Loucy (cell line): Measurements from ENCODE around the gene PCDHB4.
"Not testable (repeated sequence)": the region's sequence is repeated elsewhere in the genome, so short reads cannot be mapped to it uniquely, and the experiment has no call there.

Experiments used
- H2AFZ ChIP-seq: fragments of 200-600 bp; sonication (generic); 2 replicates; pipeline ENCODE4 v1.6.0; 2016; ENCODE audit warnings: antibody characterized with exemption, mild to moderate bottlenecking, low read length, moderate library complexity
- H3F3A ChIP-seq: fragments of 200-600 bp; 2 replicates; pipeline ENCODE4 v1.6.0; 2016; ENCODE audit warnings: antibody characterized with exemption, low read depth, mild to moderate bottlenecking
- H3K27me3 ChIP-seq: fragments of 200-600 bp; sonication (generic); 2 replicates; pipeline ENCODE4 v1.6.1; 2014; ENCODE audit warnings: low read length, mild to moderate bottlenecking; ENCODE audit not compliant: insufficient read depth, poor library complexity, severe bottlenecking
- H3K36me3 ChIP-seq: fragments of 200-600 bp; sonication (generic); 2 replicates; pipeline ENCODE4 v1.6.1; 2016; ENCODE audit warnings: low read length; ENCODE audit not compliant: insufficient read depth
- H3K4me1 ChIP-seq: fragments of 200-600 bp; sonication (generic); 2 replicates; pipeline ENCODE4 v1.5.1; 2014; ENCODE audit warnings: low read length, mild to moderate bottlenecking; ENCODE audit not compliant: insufficient read depth, poor library complexity, severe bottlenecking
- H3K4me2 ChIP-seq: fragments of 200-600 bp; sonication (generic); 2 replicates; pipeline ENCODE4 v1.6.0; 2014; ENCODE audit warnings: antibody characterized with exemption, low read length, low read depth, mild to moderate bottlenecking; ENCODE audit not compliant: poor library complexity, severe bottlenecking
- H3K4me3 ChIP-seq: fragments of 200-600 bp; sonication (generic); 2 replicates; pipeline ENCODE4 v1.5.1; 2014; ENCODE audit warnings: low read length, mild to moderate bottlenecking, mixed read lengths; ENCODE audit not compliant: poor library complexity, severe bottlenecking
- H3K79me2 ChIP-seq: fragments of 200-600 bp; sonication (generic); 2 replicates; pipeline ENCODE4 v1.6.1; 2014; ENCODE audit warnings: low read length; ENCODE audit not compliant: insufficient read depth
- H3K9ac ChIP-seq: fragments of 200-600 bp; sonication (generic); 2 replicates; pipeline ENCODE4 v1.6.0; 2014; ENCODE audit warnings: mild to moderate bottlenecking, low read depth, low read length, moderate library complexity; ENCODE audit not compliant: poor library complexity, severe bottlenecking
- H3K9me2 ChIP-seq: fragments of 200-600 bp; sonication (generic); replicated peaks from 2 replicates; pipeline ENCODE4 v1.6.1; 2016; ENCODE audit warnings: low read depth, low read length, mixed read lengths
- H3K9me3 ChIP-seq: fragments of 200-600 bp; sonication (generic); 2 replicates; pipeline ENCODE4 v1.6.1; 2014; ENCODE audit warnings: mild to moderate bottlenecking, antibody characterized with exemption, low read length, low read depth; ENCODE audit not compliant: insufficient read depth
- H4K20me1 ChIP-seq: fragments of 200-600 bp; sonication (generic); 2 replicates; pipeline ENCODE4 v1.6.0; 2014; ENCODE audit warnings: antibody characterized with exemption, low read length, mild to moderate bottlenecking; ENCODE audit not compliant: insufficient read depth, poor library complexity, severe bottlenecking
- CTCF ChIP-seq: fragments of 200-600 bp; sonication (generic); conservative IDR thresholded peaks from 2 replicates; pipeline ENCODE4 v1.5.1; 2014; ENCODE audit warnings: mild to moderate bottlenecking, antibody characterized with exemption, low read length
- EZH2phosphoT487 ChIP-seq: fragments of 200-600 bp; IDR thresholded peaks from 2 replicates; pipeline ENCODE4 v1.6.1; 2018; ENCODE audit warnings: antibody characterized with exemption, mild to moderate bottlenecking, moderate library complexity, borderline replicate concordance

Gene PCDHB4

GRCh38 chr5:141084487-141084989 is 37.1 kb upstream of the PCDHB4 start:
- no peak overlapping the region for H2AFZ ChIP-seq

GRCh38 chr5:141094481-141095262 is 26.9 kb upstream of the PCDHB4 start, which contains the start of gene PCDHB2:
TSS of gene PCDHB2 (plus strand) at chr5:141094615. CDS start at chr5:141094791, 176 bp downstream.
- Histone ChIP-seq H4K20me1 (no peaks in the 10 kb centered on the region), H3K79me2 (no peaks in the 10 kb centered on the region), H3K9me2 (no peaks in the 10 kb centered on the region), H3K9me3 (no peaks in the 10 kb centered on the region), H3K4me3 (no peak within 1 kb of the TSS), H3K4me1 (no peaks in the 10 kb centered on the region), H3K27me3 (no peaks in the 10 kb centered on the region), H3F3A (no peaks in the 10 kb centered on the region), H2AFZ (no peak within 1 kb of the TSS), H3K36me3 (no peaks in the 10 kb centered on the region), H3K9ac (no peak within 1 kb of the TSS), H3K4me2 (no peak within 1 kb of the TSS)
- no peak for TF ChIP-seq CTCF
- no peak for TF ChIP-seq EZH2phosphoT487

More at GRCh38 chr5:141084487-141084989, 37.1 kb upstream of the PCDHB4 start:
- H3K27me3 ChIP-seq: no peaks in the 10 kb centered on the region
- TF ChIP-seq CTCF (no peak), EZH2phosphoT487 (no peak)
- no peak overlapping the region for H3K4me3 ChIP-seq
- no peaks in the 10 kb centered on the region for H3K79me2 ChIP-seq
- H3K9me2 ChIP-seq: no peaks in the 10 kb centered on the region
- no peaks in the 10 kb centered on the region for H3K36me3 ChIP-seq
- H4K20me1 ChIP-seq: no peaks in the 10 kb centered on the region
- H3K4me2 ChIP-seq: no peak overlapping the region
- no peaks in the 10 kb centered on the region for H3K9me3 ChIP-seq
- H3K9ac ChIP-seq: no peak overlapping the region
- H3F3A ChIP-seq: no peaks in the 10 kb centered on the region
- H3K4me1 ChIP-seq: no peaks in the 10 kb centered on the region

GRCh38 chr5:141095263-141095641 is 26.4 kb upstream of the PCDHB4 start:
- Histone ChIP-seq H3K4me3 (no peak overlapping the region), H3K36me3 (no peaks in the 10 kb centered on the region), H3K9me2 (no peaks in the 10 kb centered on the region), H3K9ac (no peak overlapping the region), H4K20me1 (no peaks in the 10 kb centered on the region), H3K79me2 (no peaks in the 10 kb centered on the region), H3K4me2 (no peak overlapping the region), H3K27me3 (no peaks in the 10 kb centered on the region), H3F3A (no peaks in the 10 kb centered on the region), H2AFZ (no peak overlapping the region), H3K9me3 (no peaks in the 10 kb centered on the region; the same call in 1 of the 2 replicates), H3K4me1 (no peaks in the 10 kb centered on the region)
- TF ChIP-seq EZH2phosphoT487 (no peak), CTCF (no peak)

DNA sequence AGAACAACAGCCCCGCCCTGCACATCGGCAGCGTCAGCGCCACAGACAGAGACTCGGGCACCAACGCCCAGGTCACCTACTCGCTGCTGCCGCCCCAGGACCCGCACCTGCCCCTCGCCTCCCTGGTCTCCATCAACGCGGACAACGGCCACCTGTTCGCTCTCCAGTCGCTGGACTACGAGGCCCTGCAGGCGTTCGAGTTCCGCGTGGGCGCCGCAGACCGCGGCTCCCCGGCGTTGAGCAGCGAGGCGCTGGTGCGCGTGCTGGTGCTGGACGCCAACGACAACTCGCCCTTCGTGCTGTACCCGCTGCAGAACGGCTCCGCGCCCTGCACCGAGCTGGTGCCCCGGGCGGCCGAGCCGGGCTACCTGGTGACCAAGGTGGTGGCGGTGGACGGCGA is 25.4 kb upstream of the PCDHB4 start:
- H3K79me2 ChIP-seq, H3K36me3 ChIP-seq, H2AFZ ChIP-seq, H3K27me3 ChIP-seq, H3K4me2 ChIP-seq, H3K9me3 ChIP-seq, H3F3A ChIP-seq, H3K9ac ChIP-seq, H4K20me1 ChIP-seq, H3K9me2 ChIP-seq, H3K4me1 ChIP-seq, H3K4me3 ChIP-seq: not testable (repeated sequence)

- not testable (repeated sequence) for H3K9me3 ChIP-seq, H3K4me1 ChIP-seq, H3K4me2 ChIP-seq, H3K79me2 ChIP-seq, H4K20me1 ChIP-seq, H3K36me3 ChIP-seq, H3F3A ChIP-seq, H2AFZ ChIP-seq, H3K4me3 ChIP-seq, H3K27me3 ChIP-seq, H3K9me2 ChIP-seq, H3K9ac ChIP-seq
Measured at GRCh38 chr5:141096586-141096985, 25.0 kb upstream of the PCDHB4 start.
